Measurements from ENCODE around the gene HDAC9.

Gene HDAC9

GRCh38 chr7:18496341-18496700 is 772 bp downstream of the HDAC9 start:
- H3K36me3 ChIP-seq (ENCODE audit: control insufficient read depth, insufficient read depth, low read length, severe bottlenecking), result no peaks in the 10 kb centered on the region
- H3K27me3 ChIP-seq (replicated peaks; ENCODE audit: control insufficient read depth, insufficient read depth, low read length), result no peaks in the 10 kb centered on the region
- H3K4me1 ChIP-seq (ENCODE audit: control insufficient read depth, insufficient read depth, low read length), result peaks cover 30% of the 10 kb centered on the region
- H3K9me3 ChIP-seq (ENCODE audit: control insufficient read depth, low read length), result no peaks in the 10 kb centered on the region
- peak overlapping the region; percentile 76 for H3K4me3 ChIP-seq (ENCODE audit: low read length)
- peak overlapping the region; percentile 48 for H3K9ac ChIP-seq (ENCODE audit: low read length)
- peak; percentile 17 for DNase-seq (ENCODE audit: low read depth)

- no peak overlapping the region for H3K9ac ChIP-seq (ENCODE audit: low read length)
- no peaks in the 10 kb centered on the region for H3K9me3 ChIP-seq (ENCODE audit: control insufficient read depth, low read length)
- DNase-seq (ENCODE audit: low read depth), result no peak
- no peaks in the 10 kb centered on the region for H3K27me3 ChIP-seq (replicated peaks; ENCODE audit: control insufficient read depth, insufficient read depth, low read length)
- H3K36me3 ChIP-seq (ENCODE audit: control insufficient read depth, insufficient read depth, low read length, severe bottlenecking), result no peaks in the 10 kb centered on the region
- peaks cover 30% of the 10 kb centered on the region for H3K4me1 ChIP-seq (ENCODE audit: control insufficient read depth, insufficient read depth, low read length)
- no peak overlapping the region for H3K4me3 ChIP-seq (ENCODE audit: low read length)
Measured at GRCh38 chr7:18497082-18497481, 1.5 kb downstream of the HDAC9 start.

GRCh38 chr7:18497800-18498199 is 2.3 kb downstream of the HDAC9 start:
- H3K4me1 ChIP-seq (ENCODE audit: control insufficient read depth, insufficient read depth, low read length), result peaks cover 30% of the 10 kb centered on the region
- no peak overlapping the region for H3K4me3 ChIP-seq (ENCODE audit: low read length)
- no peaks in the 10 kb centered on the region for H3K9me3 ChIP-seq (ENCODE audit: control insufficient read depth, low read length)
- H3K9ac ChIP-seq (ENCODE audit: low read length), result no peak overlapping the region
- no peak for DNase-seq (ENCODE audit: low read depth)
- H3K36me3 ChIP-seq (ENCODE audit: control insufficient read depth, insufficient read depth, low read length, severe bottlenecking), result no peaks in the 10 kb centered on the region
- no peaks in the 10 kb centered on the region for H3K27me3 ChIP-seq (replicated peaks; ENCODE audit: control insufficient read depth, insufficient read depth, low read length)

- no peak for DNase-seq (ENCODE audit: low read depth)
- Histone ChIP-seq H3K36me3 (ENCODE audit: control insufficient read depth, insufficient read depth, low read length, severe bottlenecking) (no peaks in the 10 kb centered on the region), H3K9ac (ENCODE audit: low read length) (no peak overlapping the region), H3K4me3 (ENCODE audit: low read length) (no peak overlapping the region), H3K4me1 (ENCODE audit: control insufficient read depth, insufficient read depth, low read length) (peaks cover 30% of the 10 kb centered on the region), H3K27me3 (replicated peaks; ENCODE audit: control insufficient read depth, insufficient read depth, low read length) (no peaks in the 10 kb centered on the region), H3K9me3 (ENCODE audit: control insufficient read depth, low read length) (no peaks in the 10 kb centered on the region)
Measured at GRCh38 chr7:18498341-18498740, 2.8 kb downstream of the HDAC9 start.

- Histone ChIP-seq H3K27me3 (replicated peaks; ENCODE audit: control insufficient read depth, insufficient read depth, low read length) (no peaks in the 10 kb centered on the region), H3K36me3 (ENCODE audit: control insufficient read depth, insufficient read depth, low read length, severe bottlenecking) (no peaks in the 10 kb centered on the region), H3K4me3 (ENCODE audit: low read length) (no peak overlapping the region), H3K9me3 (ENCODE audit: control insufficient read depth, low read length) (no peaks in the 10 kb centered on the region), H3K4me1 (ENCODE audit: control insufficient read depth, insufficient read depth, low read length) (peaks cover 27% of the 10 kb centered on the region), H3K9ac (ENCODE audit: low read length) (no peak overlapping the region)
- peak; percentile 69 for DNase-seq (ENCODE audit: low read depth)
Measured at GRCh38 chr7:18499407-18500177, 4.0 kb downstream of the HDAC9 start.

- H3K4me3 ChIP-seq (ENCODE audit: low read length), result no peak overlapping the region
- H3K4me1 ChIP-seq (ENCODE audit: control insufficient read depth, insufficient read depth, low read length), result peaks cover 22% of the 10 kb centered on the region
- DNase-seq (ENCODE audit: low read depth), result no peak
- no peak overlapping the region for H3K9ac ChIP-seq (ENCODE audit: low read length)
- no peaks in the 10 kb centered on the region for H3K36me3 ChIP-seq (ENCODE audit: control insufficient read depth, insufficient read depth, low read length, severe bottlenecking)
- H3K27me3 ChIP-seq (replicated peaks; ENCODE audit: control insufficient read depth, insufficient read depth, low read length), result no peaks in the 10 kb centered on the region
- no peaks in the 10 kb centered on the region for H3K9me3 ChIP-seq (ENCODE audit: control insufficient read depth, low read length)
Measured at GRCh38 chr7:18503126-18503866, 7.7 kb downstream of the HDAC9 start.

- H3K4me3 ChIP-seq (ENCODE audit: low read length), result no peak overlapping the region
- no peak for DNase-seq (ENCODE audit: low read depth)
- H3K27me3 ChIP-seq (replicated peaks; ENCODE audit: control insufficient read depth, insufficient read depth, low read length), result no peaks in the 10 kb centered on the region
- H3K36me3 ChIP-seq (ENCODE audit: control insufficient read depth, insufficient read depth, low read length, severe bottlenecking), result no peaks in the 10 kb centered on the region
- no peaks in the 10 kb centered on the region for H3K9me3 ChIP-seq (ENCODE audit: control insufficient read depth, low read length)
- peaks cover 24% of the 10 kb centered on the region for H3K4me1 ChIP-seq (ENCODE audit: control insufficient read depth, insufficient read depth, low read length)
- no peak overlapping the region for H3K9ac ChIP-seq (ENCODE audit: low read length)
Measured at GRCh38 chr7:18504965-18505364, 9.4 kb downstream of the HDAC9 start.

GRCh38 chr7:18505870-18506460 is 10.4 kb downstream of the HDAC9 start:
- Histone ChIP-seq H3K9me3 (ENCODE audit: control insufficient read depth, low read length) (no peaks in the 10 kb centered on the region), H3K4me3 (ENCODE audit: low read length) (no peak overlapping the region), H3K4me1 (ENCODE audit: control insufficient read depth, insufficient read depth, low read length) (peaks cover 26% of the 10 kb centered on the region), H3K9ac (ENCODE audit: low read length) (no peak overlapping the region), H3K27me3 (replicated peaks; ENCODE audit: control insufficient read depth, insufficient read depth, low read length) (no peaks in the 10 kb centered on the region), H3K36me3 (ENCODE audit: control insufficient read depth, insufficient read depth, low read length, severe bottlenecking) (no peaks in the 10 kb centered on the region)
- DNase-seq (ENCODE audit: low read depth), result peak; percentile 62

- DNase-seq (ENCODE audit: low read depth), result peak; percentile 84
- no peaks in the 10 kb centered on the region for H3K9me3 ChIP-seq (ENCODE audit: control insufficient read depth, low read length)
- H3K4me3 ChIP-seq (ENCODE audit: low read length), result peak overlapping the region; percentile 85
- H3K9ac ChIP-seq (ENCODE audit: low read length), result peak overlapping the region; percentile 89
- peaks cover 26% of the 10 kb centered on the region for H3K4me1 ChIP-seq (ENCODE audit: control insufficient read depth, insufficient read depth, low read length)
- H3K36me3 ChIP-seq (ENCODE audit: control insufficient read depth, insufficient read depth, low read length, severe bottlenecking), result no peaks in the 10 kb centered on the region
- H3K27me3 ChIP-seq (replicated peaks; ENCODE audit: control insufficient read depth, insufficient read depth, low read length), result no peaks in the 10 kb centered on the region
Measured at GRCh38 chr7:18508443-18509427, 13.2 kb downstream of the HDAC9 start.

GRCh38 chr7:18509481-18509880 is 13.9 kb downstream of the HDAC9 start:
- Histone ChIP-seq H3K9me3 (ENCODE audit: control insufficient read depth, low read length) (no peaks in the 10 kb centered on the region), H3K27me3 (replicated peaks; ENCODE audit: control insufficient read depth, insufficient read depth, low read length) (no peaks in the 10 kb centered on the region), H3K9ac (ENCODE audit: low read length) (peak overlapping the region; percentile 89), H3K4me3 (ENCODE audit: low read length) (peak overlapping the region; percentile 85), H3K36me3 (ENCODE audit: control insufficient read depth, insufficient read depth, low read length, severe bottlenecking) (no peaks in the 10 kb centered on the region), H3K4me1 (ENCODE audit: control insufficient read depth, insufficient read depth, low read length) (peaks cover 26% of the 10 kb centered on the region)
- DNase-seq (ENCODE audit: low read depth), result peak; percentile 22
